Endothelial cell of umbilical vein (primary cell): ENCODE measurements around the gene PTS. TPM values are rescaled to one million over a fixed set of nuclear protein-coding genes. Genes with fewer than 3 reads are reported as not detected.

Source experiments
- BruUV-seq: library from RNA; stranded (reverse); fragments of 400-500 nt; replicated peaks from 2 replicates; lab custom pipeline; 2021; lab: Mats Ljungman, UMichigan
- CTCF ChIA-PET: fragments of 300-600, 350-600 bp; sonication (Branson Sonifier 250); formaldehyde crosslinking; loops from one replicate; lab custom pipeline; 2021; ENCODE audit warnings: antibody characterized with exemption, inconsistent platforms; lab: Charles Lee
- POLR2A ChIA-PET: fragments of 300-600, 350-600 bp; sonication (Branson Sonifier 250); formaldehyde crosslinking; loops from one replicate; lab custom pipeline; 2021; ENCODE audit warnings: antibody characterized with exemption, inconsistent platforms; lab: Charles Lee
- DNase-seq: peaks from one replicate; pipeline ENCODE4 v3.0.0-alpha.2; 2011; ENCODE audit warnings: low read depth, low spot score
- FAIRE-seq: peaks from 2 replicates; lab custom pipeline; 2011; peaks lifted over from hg19 to GRCh38; lab: Jason Lieb, UNC
- H2AFZ ChIP-seq: 2 replicates; pipeline ENCODE4 v1.6.0; 2012; ENCODE audit warnings: low read depth, low read length, control low read depth, inconsistent platforms
- H3K27ac ChIP-seq: 2 replicates; pipeline ENCODE4 v1.5.1; 2011; ENCODE audit warnings: low read depth, mild to moderate bottlenecking, control low read depth, low read length, moderate library complexity; ENCODE audit not compliant: insufficient read depth
- H3K27me3 ChIP-seq, 2 experiments: 2 replicates each; pipeline versions ENCODE4 v1.6.0 to v1.6.1; 2011; ENCODE audit warnings: low read length in 2 of 2, mixed read lengths in 1 of 2; ENCODE audit not compliant: control insufficient read depth in 2 of 2, insufficient read depth in 2 of 2
- H3K36me3 ChIP-seq, 2 experiments: 2 replicates in 1 of 2; 3 replicates in 1 of 2; pipeline ENCODE4 v1.5.1; 2011; ENCODE audit warnings: low read length in 2 of 2, mild to moderate bottlenecking in 1 of 2, moderate library complexity in 1 of 2; ENCODE audit not compliant: control insufficient read depth in 2 of 2, insufficient read depth in 2 of 2; ENCODE audit errors: extremely low read depth in 1 of 2
- H3K4me1 ChIP-seq: 3 replicates; pipeline ENCODE4 v1.5.1; 2011; ENCODE audit warnings: mild to moderate bottlenecking, low read length; ENCODE audit not compliant: control insufficient read depth, insufficient read depth; ENCODE audit errors: extremely low read depth
- H3K4me2 ChIP-seq: 2 replicates; pipeline ENCODE4 v1.6.1; 2011; ENCODE audit warnings: low read length, control low read depth, mixed read lengths; ENCODE audit not compliant: insufficient read depth
- H3K4me3 ChIP-seq, 3 experiments: fragments of 200-600 bp in 1 of 3; sonication (generic), shearing (Covaris generic) in 1 of 3; replicated peaks in 1 of 3; 2 replicates each; pipeline ENCODE4 v1.5.1; 2011 to 2016; ENCODE audit warnings: control low read depth in 3 of 3, low read length in 3 of 3, mild to moderate bottlenecking in 2 of 3, inconsistent platforms in 1 of 3, low read depth in 1 of 3, moderate library complexity in 1 of 3; ENCODE audit not compliant: insufficient read depth in 1 of 3
- H3K79me2 ChIP-seq: 2 replicates; pipeline ENCODE4 v1.6.0; 2012; ENCODE audit warnings: low read length, inconsistent platforms; ENCODE audit not compliant: control insufficient read depth, insufficient read depth
- H3K9ac ChIP-seq: replicated peaks from 2 replicates; pipeline ENCODE3; 2011; ENCODE audit warnings: low read length, control low read depth; ENCODE audit not compliant: insufficient read depth; ENCODE audit errors: extremely low read depth
- H3K9me1 ChIP-seq: replicated peaks from 3 replicates; pipeline ENCODE4 v1.6.0; 2011; ENCODE audit warnings: mild to moderate bottlenecking, low read length; ENCODE audit not compliant: control insufficient read depth, insufficient read depth; ENCODE audit errors: extremely low read depth
- H3K9me3 ChIP-seq: replicated peaks from 2 replicates; pipeline ENCODE4 v1.5.1; 2012; ENCODE audit warnings: low read length, inconsistent platforms; ENCODE audit not compliant: control insufficient read depth, insufficient read depth
- H4K20me1 ChIP-seq: replicated peaks from 2 replicates; pipeline ENCODE3; 2011; ENCODE audit warnings: mild to moderate bottlenecking, low read length; ENCODE audit not compliant: control insufficient read depth, insufficient read depth; ENCODE audit errors: extremely low read depth
- CTCF ChIP-seq, 2 donors: IDR thresholded peaks; 1 replicate in 1 of 2; 2 replicates in 1 of 2; pipeline ENCODE4 v1.5.1; 2011; ENCODE audit warnings: low read length in 2 of 2, mild to moderate bottlenecking in 2 of 2, moderate library complexity in 2 of 2, control low read depth in 1 of 2, inconsistent platforms in 1 of 2, low read depth in 1 of 2; ENCODE audit not compliant: insufficient read depth in 1 of 2; ENCODE audit errors: extremely low read depth in 1 of 2
- EZH2 ChIP-seq: IDR thresholded peaks from 2 replicates; pipeline ENCODE4 v1.6.1; 2012; ENCODE audit warnings: borderline replicate concordance, low read depth, mild to moderate bottlenecking, moderate library complexity, low read length, inconsistent platforms; ENCODE audit not compliant: severe bottlenecking
- FOS ChIP-seq: IDR thresholded peaks from 2 replicates; pipeline ENCODE4 v1.6.1; 2011; ENCODE audit warnings: mild to moderate bottlenecking, low read length, moderate library complexity, borderline replicate concordance; ENCODE audit not compliant: insufficient read depth
- GATA2 ChIP-seq: IDR thresholded peaks from 2 replicates; pipeline ENCODE4 v1.7.0; 2011; ENCODE audit warnings: low read depth, mild to moderate bottlenecking, moderate library complexity, mixed read lengths, low read length; ENCODE audit not compliant: insufficient read length, insufficient read depth
- JUN ChIP-seq: IDR thresholded peaks from 2 replicates; pipeline ENCODE4 v1.6.1; 2011; ENCODE audit warnings: borderline replicate concordance, low read depth; ENCODE audit not compliant: insufficient read length, insufficient read depth
- MAX ChIP-seq: IDR thresholded peaks from 2 replicates; pipeline ENCODE4 v1.6.1; 2011; ENCODE audit not compliant: insufficient read depth, insufficient read length
- MYC ChIP-seq: IDR thresholded peaks from one replicate; pipeline ENCODE4 v1.6.1; 2011; ENCODE audit warnings: mild to moderate bottlenecking, low read depth, low read length
- POLR2A ChIP-seq: IDR thresholded peaks from 2 replicates; pipeline ENCODE4 v1.6.1; 2012; ENCODE audit warnings: low read depth, mild to moderate bottlenecking, control low read depth, low read length
- POLR2AphosphoS5 ChIP-seq: IDR thresholded peaks from 2 replicates; pipeline ENCODE4 v1.6.1; 2012; ENCODE audit warnings: low read depth, mild to moderate bottlenecking, control low read depth, low read length, moderate library complexity; ENCODE audit not compliant: insufficient read depth
- dilution Hi-C: fragments of 300-500 bp; cut with MboI; formaldehyde crosslinking; loops from one replicate; pipeline ENCODE4 v1.15.0; 2019; ENCODE audit warnings: low sequenced_read_pairs; ENCODE audit not compliant: extremely low pct_ligation_motif_present
- intact Hi-C: fragments of 100-400 bp; cut with micrococcal nuclease; formaldehyde crosslinking; loops from one replicate; pipeline ENCODE4 v1.10.0; 2022
- polyA plus RNA-seq, 4 experiments: library from polyadenylated mRNA; depleted of rRNA in 3 of 4; stranded (reverse) in 3 of 4; unstranded in 1 of 4; fragments of >200 nt; gene quantifications; 2 replicates each; pipeline versions ENCODE4 v1.2.1 to v1.2.3, GENCODE V29; 2011 to 2012; ENCODE audit warnings: missing spikeins in 1 of 4
- total RNA-seq: library from RNA; stranded (reverse); gene quantifications from 2 replicates; pipeline ENCODE4 v1.2.3, GENCODE V29; 2021

Gene PTS
- total and polyA plus RNA-seq, 2 donors (not counting 3 experiments of a cell fraction or from before 2014, with no cell fraction given), result 29.1 to 45.7 TPM

GRCh38 chr11:112222303-112222702 is 3.9 kb upstream of the PTS start:
- Histone ChIP-seq H2AFZ (no peak overlapping the region), H4K20me1 (no peaks in the 10 kb centered on the region), H3K27ac (no peak overlapping the region), H3K79me2 (peaks cover 6% of the 10 kb centered on the region), H3K27me3 (no peaks in the 10 kb centered on the region), H3K4me1 (peaks cover 17% of the 10 kb centered on the region), H3K4me3 (no peak overlapping the region), H3K4me2 (no peak overlapping the region), H3K9ac (no peak overlapping the region), H3K36me3 (no peaks in the 10 kb centered on the region), H3K9me3 (no peaks in the 10 kb centered on the region), H3K9me1 (no peaks in the 10 kb centered on the region)
- FAIRE-seq, result no peak
- BruUV-seq, result no TSS peak
- POLR2A ChIA-PET, result no interaction called here
- no peak for TF ChIP-seq JUN
- TF ChIP-seq MYC, result no peak
- TF ChIP-seq CTCF (IDR thresholded peaks at IDR 0.05; ENCODE audit: extremely low read depth in 1 of 2, insufficient read depth in 1 of 2, low read depth in 1 of 2, low read length in 2 of 2), result no peak
- TF ChIP-seq FOS, result no peak
- TF ChIP-seq POLR2A, result no peak
- no peak for TF ChIP-seq MAX
- TF ChIP-seq GATA2, result no peak
- TF ChIP-seq POLR2AphosphoS5, result no peak
- no peak for TF ChIP-seq EZH2
- no peak for DNase-seq
- dilution Hi-C loops (no loop called here), intact Hi-C loops (no loop called here)
- CTCF ChIA-PET, result interaction anchor here (1.1 to 13.6 kb wide), 4 partner anchors 31 to 366 kb away, joined by 3 to 540 read pairs (median 7); no protein-coding TSS in a partner anchor
